DMS79 (cell line): ENCODE measurements around the gene ALDH1A1.

Source experiments
- DNase-seq: peaks from one replicate; lab custom pipeline; 2025; lab: John Stamatoyannopoulos, UW

Gene ALDH1A1

GRCh38 chr9:72917892-72918509, 34.9 kb downstream of the ALDH1A1 start:
- no peak for DNase-seq

- DNase-seq, result no peak
These were observed 37.2 kb downstream of the ALDH1A1 start for GRCh38 chr9:72915659-72916058.

- no peak for DNase-seq
These were observed 38.1 kb downstream of the ALDH1A1 start for GRCh38 chr9:72914750-72915149.

GRCh38 chr9:72913382-72914009, 39.4 kb downstream of the ALDH1A1 start:
- DNase-seq, result no peak

GRCh38 chr9:72912476-72913381, 40.1 kb downstream of the ALDH1A1 start:
- DNase-seq, result no peak

GRCh38 chr9:72911816-72912215, 41.0 kb downstream of the ALDH1A1 start:
- no peak for DNase-seq

GRCh38 chr9:72911247-72911775, 41.5 kb downstream of the ALDH1A1 start:
- DNase-seq, result no peak

GRCh38 chr9:72909428-72909827, 43.4 kb downstream of the ALDH1A1 start:
- DNase-seq, result no peak

GRCh38 chr9:72907421-72907820, 45.4 kb downstream of the ALDH1A1 start:
- DNase-seq, result no peak

- no peak for DNase-seq
These were observed 46.0 kb downstream of the ALDH1A1 start for GRCh38 chr9:72906810-72907209.

GRCh38 chr9:72905514-72906480, 47.1 kb downstream of the ALDH1A1 start:
- no peak for DNase-seq

- DNase-seq, result no peak
These were observed 48.4 kb downstream of the ALDH1A1 start for GRCh38 chr9:72904267-72905093.

- DNase-seq, result no peak
These were observed 49.8 kb downstream of the ALDH1A1 start for GRCh38 chr9:72903103-72903502.

GRCh38 chr9:72902268-72902667, 50.6 kb downstream of the ALDH1A1 start:
- no peak for DNase-seq

GRCh38 chr9:72899734-72900477, 52.9 kb downstream of the ALDH1A1 start:
- no peak for DNase-seq

GRCh38 chr9:72898784-72899733, 53.8 kb downstream of the ALDH1A1 start:
- DNase-seq, result no peak

GRCh38 chr9:72898360-72898759, 54.5 kb downstream of the ALDH1A1 start:
- no peak for DNase-seq

GRCh38 chr9:72897069-72897649, 55.7 kb downstream of the ALDH1A1 start:
- no peak for DNase-seq
